HG03139 (cell line): ENCODE data around the gene ITPR3.
"Not testable (repeated sequence)": the region's sequence is repeated elsewhere in the genome, so short reads cannot be mapped to it uniquely, and the experiment has no call there.

Experiments used
- ATAC-seq: cut with Tn5 transposase; IDR thresholded peaks from one replicate; pipeline ENCODE4 v1.9.1; 2021; ENCODE audit not compliant: unreplicated experiment

The ITPR3 gene

DNA sequence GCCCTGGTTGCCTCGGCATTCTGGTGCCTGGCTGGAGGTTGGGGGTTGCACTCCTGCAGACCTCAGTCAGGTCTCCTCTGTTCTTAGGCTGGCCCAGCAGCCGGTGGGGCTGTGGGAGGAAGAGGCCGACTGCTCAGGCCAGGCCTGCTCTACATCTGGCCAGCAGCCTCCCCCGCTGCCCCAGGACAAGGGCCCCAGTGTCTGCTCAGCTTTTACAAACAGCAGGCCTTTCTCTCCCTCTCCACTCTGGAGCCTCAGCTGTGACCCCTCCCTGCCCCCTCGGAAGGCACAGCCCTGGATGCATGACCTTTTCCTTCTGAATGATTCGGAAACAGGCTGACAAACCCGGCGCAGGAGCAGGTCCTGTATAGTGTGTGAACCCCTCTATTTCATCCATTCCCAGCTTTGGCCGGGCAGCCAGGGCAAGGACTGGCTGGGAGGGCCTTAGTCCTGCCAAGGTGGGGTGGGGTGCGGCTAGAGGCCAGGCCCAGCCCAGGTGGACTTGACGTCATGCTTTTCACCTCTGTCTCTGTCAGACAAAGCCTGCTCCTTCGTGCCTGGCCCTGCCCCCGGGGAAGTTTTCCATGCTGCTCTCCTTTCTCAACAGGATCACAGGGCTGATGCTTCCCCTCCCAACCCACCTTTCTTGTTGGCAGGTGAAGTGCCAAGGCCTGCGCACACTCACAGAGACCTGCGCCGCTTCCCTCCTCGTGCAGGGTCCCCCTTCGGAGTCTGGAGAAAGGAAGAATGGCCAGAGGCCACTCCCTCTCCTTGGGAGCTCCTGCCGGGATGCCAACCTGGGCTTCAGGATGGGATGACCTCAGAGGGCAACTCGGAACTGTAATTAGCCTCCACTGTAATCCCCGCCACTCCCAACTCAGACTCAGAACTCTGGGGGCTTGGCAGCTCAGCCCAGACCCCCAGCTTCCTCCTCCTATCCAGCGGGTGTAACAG, 10.1 kb upstream of the ITPR3 start:
- no peak for ATAC-seq

DNA sequence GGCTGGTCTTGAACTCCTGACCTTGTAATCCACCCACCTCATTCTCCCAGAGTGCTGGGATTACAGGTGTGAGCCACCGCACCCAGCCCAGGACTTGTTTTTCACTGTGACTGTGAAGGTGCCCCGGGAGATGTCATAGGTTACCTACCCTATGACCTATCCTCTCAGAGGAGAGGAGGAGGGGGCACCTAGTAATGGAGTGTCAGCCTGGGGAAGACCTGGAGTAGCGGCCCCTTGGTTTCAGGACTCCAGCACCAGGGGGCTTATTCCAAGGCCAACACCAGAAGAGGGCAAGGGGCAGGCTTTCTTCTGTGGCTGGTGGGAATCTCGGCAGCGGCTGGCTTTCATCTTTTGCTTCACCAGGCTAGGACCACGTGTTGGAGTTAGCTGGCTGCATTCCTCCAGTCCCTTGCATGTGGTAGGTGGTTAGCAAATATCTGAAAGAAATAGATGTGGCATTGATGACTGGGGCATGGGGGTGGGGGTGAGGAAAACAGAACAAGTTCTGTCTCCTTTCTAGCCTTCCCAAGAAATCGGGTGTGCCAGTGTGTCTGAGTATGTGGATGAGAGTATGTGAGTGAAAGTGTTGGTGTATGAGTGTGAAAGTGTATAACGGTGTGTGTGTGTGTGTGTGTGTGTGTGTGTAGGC, 7.9 kb upstream of the ITPR3 start:
- ATAC-seq, result no peak

DNA sequence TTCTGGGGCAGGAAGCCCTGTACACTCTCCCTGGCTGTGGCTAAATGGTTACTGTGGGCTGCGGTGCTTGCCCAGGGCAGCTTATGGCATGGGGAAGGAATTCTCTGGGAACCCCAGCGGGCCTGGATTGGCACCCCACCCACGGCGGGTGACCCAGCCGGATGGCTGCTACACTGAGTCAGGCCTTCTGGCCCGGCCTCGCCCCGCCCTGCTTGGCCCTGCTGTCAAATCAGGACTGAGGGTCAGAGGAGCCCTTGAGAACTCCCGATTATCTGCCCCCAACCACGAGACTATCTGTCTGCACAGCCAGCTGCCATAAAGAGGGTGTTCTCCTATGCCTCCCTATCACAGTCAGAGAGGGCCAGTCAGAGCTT, 7.3 kb upstream of the ITPR3 start:
- ATAC-seq, result no peak

DNA sequence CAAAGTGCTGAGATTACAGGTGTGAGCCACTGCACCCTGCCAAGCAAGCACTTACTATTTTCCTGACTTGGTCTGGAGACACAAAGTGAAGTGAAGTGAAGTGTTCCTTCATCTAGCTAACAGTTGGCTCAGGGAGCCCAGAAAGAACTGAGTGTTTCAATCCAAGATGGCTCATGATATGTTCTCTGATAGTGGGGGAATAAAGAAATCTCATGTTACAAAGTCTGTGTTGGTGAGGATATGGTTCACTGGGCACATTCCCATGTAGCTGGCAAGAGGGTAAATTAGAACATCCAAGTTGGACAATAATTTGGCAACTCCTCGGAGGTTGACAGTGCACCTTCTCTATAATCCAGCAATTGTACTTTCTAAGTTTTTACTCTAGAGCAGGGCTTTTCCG, 5.0 kb upstream of the ITPR3 start:
- ATAC-seq, result no peak

DNA sequence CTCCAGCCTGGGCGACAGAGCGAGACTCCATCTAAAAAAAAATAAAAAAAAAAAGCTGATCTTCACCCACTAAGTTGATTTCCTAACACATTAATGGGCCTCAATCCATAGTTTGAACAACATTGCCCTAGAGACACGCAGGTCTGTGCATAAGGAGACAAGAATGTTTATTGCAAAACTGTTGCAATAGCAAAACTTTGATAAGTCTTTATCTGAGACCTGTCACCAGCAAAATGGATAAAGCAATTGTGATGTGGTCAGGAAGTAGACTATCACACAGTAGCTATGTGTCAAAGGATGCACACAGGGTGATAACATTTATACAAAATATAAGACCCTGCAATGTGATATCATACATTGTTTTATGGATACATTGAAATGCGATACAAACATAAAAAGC, 4.2 kb upstream of the ITPR3 start:
- ATAC-seq, result no peak

DNA sequence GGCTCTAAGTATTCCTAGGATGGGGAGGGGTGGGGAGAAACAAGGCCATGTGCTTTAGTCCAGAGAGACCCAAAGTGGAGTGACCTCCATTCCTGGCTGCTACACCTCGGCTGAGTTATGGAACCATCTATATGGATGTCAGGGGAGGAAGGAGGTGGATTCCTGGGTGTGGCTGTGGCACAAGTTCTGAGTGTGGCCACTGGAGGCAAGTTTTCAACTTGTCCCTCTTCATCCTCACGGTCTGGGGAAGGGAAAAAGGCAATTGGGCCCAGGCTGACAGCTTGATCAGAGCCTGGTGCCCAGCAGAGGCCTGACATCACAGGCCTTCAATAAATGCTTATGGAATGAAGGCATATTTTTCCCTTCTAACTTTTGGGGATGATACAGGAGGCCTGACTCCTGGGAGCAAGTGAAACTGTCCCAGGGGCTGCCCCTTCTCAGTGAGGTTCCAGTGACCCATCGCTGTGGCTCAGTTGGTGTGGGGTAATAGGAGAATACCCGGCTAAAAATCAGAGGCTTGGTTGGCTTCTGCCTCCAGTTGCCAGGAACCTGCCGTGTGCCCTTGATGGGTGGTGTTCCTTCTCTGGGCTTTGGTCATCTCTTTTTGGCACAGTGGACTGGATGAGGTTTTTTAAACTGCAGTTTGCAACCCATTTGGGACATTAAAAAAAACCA, 1.8 kb upstream of the ITPR3 start:
- no peak for ATAC-seq

DNA sequence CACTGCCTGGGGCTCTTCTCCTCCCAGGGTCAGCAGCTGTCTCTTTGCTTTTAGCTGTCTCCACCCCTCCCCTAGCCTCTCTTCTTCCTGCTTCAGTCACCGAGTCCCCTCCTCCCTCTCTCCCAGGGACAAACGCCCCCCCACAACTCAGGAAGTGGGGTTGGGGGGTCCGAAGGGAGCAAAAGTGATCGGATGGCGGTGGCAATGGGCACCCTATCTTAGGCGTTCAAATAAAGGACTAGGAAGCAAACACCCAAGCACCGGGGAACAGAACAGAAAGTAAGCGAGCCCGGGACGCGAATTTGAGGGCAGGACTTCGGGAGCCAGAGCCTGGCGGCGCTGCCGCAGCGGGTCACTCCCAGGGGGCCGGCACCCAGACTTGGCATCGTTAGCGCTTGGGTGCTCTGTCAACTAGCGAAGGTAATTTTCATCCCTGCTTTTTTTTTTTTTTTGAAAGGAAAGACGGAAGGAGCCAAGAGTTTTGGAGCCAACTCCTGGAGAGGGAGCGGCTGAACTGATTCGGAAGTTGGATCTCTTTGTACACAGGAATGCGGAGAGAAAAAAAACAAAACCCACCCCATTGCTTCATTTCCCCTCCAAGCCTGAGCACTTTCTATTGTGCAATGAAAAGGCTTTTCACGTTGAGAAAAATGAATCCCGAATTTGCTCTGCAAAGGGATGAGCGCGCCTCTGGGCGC, 815 bp upstream of the ITPR3 start:
- no peak for ATAC-seq

DNA sequence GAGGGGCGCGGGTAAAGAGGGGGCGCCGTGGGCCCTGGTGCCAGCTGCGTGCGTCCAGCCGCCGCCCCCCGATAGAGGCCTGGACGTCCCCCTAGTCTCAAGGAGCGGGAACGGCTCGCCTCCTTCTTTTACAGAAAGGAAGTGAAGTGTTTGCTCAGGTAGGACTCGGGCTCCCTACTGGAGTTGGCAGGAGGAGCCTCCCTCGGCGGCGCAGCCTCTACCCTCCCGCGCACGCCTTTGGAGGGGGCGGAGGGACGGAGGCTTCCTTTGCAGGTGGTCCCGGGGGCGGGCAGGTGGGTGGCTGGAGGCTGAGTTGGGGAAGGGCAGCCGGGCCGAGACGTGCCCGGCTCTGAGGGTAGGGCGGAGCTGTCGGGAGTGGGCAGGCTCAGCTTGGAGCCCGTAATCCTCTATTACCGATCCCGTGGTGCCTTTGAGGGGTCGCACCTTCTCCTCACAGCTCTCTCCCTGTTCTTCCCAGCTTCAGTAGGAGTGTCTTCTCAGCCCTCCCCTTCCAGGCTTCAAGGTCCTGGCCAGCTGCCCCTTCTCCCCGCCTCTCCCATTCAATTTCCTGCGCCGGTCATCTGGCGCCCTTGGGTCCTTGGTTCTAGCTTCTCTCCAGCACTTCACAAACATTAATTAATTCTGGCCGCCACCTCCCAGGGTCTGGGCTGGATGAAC, 728 bp downstream of the ITPR3 start:
- ATAC-seq, result no peak

DNA sequence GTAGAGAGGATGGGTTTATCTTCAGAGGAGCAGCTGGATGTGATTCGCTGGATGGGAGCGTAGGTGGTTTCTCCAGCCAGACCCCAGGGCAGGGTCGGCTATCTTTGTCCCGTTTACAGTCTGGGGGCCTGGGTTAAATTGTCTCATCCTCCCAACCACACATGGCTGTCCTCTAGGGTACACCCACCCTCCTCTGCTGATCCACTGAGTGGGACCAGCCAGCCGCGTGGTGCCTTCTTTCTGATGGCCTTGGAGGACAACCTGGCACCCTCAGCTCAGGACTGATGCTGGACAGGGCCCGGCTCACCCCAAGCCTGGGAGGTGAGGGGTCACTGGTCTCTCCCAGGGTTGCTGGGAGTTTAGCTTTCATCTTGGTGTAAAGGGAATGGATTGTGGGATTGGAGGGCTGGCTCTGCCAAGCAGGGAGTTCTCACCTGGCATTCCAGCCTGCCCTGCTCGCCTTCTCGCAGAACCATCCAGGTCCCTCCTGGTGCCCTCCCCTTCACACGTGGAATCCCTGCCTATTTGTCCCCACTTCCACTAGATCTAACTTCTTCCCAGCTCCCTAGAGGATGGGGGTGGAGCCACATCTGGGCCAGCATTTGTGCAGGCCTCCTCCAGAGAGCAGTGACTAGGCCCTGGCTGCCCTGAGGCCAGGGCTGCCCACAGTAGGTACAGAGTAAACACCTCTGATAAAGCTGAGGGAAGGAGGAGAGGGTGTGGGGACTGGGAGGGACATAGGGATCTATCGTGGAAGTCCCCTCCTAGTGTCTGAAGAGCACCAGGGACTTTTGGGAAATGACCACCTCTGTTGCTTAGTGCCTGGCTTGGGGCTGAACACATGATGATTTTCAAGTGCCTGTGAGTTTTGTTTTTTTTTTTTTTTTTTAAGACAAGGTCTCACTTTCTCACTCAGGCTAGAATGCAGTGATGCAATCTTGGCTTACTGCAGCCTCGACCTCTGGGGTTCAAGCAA, 1.6 kb downstream of the ITPR3 start:
- no peak for ATAC-seq

DNA sequence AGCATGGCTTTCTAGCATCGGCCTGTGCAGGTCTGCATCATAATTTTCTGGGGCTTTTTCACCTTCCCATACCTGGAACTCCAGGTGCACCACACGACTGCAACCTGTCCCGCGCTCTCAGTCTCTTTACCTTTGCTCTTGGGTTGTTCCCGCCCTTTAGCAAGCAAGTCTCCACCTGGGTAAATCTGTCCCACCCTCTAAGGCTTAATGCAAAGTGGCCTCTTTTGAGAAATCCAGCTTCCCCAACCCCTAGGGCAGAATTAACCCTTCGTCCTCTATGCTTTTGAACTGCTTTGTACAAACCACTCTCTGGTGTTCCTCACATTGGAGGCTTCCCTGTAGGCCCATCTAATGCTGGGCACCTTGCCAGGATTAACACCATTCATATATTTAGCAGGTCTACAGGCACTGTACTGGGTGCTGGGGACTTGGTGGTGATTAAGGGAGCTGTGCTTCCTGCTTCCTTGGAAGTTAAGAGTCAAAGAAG, 2.8 kb downstream of the ITPR3 start:
- no peak for ATAC-seq

DNA sequence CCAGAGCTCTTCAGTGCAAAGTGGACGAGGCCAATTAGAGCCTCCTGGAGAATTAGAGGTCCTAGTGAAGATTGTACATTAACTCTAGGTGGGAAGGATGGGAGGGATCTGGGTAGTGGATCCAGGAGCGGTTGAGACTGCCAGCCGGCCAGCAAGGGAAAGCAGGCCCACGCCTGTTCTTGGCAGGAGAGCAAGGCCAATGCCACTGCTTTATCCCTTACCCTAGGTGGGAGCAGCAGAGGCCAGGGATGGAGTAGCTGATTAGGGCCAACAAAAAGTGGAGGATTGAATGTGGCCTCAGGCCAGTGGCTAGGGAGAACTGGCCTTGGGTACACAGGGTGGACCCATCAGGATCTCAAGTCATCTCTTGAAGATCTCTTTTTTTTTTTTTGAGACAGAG, 3.7 kb downstream of the ITPR3 start:
- ATAC-seq, result no peak

DNA sequence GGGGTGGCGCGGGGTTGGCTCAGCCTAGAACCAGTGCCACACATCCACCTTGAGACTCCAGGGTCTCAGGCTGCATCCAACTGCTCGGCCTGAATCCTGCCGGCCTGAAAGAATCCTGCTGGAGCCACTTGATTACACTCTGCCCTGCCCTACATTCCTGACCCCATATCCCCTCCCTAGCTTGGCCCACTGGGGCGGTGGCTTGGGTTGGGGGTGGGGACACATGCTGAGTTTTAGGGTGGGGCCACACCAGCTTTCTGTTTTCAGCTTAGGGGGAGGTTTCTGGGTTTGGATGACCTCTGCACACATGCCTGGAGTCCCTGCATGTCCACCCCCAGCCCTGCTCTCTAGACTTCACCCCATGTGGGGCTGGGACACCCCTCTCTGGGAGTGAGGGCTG, 6.8 kb downstream of the ITPR3 start:
- ATAC-seq, result no peak

DNA sequence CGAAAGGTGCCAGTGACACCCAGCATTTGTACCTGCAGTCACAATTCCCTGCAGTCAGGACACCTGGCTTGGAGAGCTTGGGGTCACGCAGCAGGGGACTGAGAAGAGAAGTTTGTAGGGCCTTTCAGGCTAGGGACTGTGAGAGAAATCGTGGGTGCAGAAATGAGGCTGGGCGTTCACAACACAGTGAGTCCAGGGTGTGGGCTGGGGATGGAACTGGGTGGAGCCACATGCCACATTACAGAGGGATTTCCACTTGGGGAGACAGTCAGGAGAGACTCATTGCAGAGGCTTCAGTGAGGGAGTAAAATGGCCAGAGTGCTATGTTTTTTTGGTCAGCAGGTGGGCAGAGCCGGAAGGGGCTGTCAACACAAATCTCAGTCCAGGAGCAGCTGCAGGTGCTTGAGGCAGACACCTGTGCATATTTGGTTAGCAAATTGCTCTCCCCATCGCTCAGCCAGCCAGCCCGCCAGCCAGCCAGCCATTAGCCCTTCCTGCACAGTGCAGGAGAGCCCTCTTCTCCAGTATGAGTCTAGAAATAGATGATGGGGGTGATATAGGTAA, 7.4 kb downstream of the ITPR3 start:
- ATAC-seq, result no peak

DNA sequence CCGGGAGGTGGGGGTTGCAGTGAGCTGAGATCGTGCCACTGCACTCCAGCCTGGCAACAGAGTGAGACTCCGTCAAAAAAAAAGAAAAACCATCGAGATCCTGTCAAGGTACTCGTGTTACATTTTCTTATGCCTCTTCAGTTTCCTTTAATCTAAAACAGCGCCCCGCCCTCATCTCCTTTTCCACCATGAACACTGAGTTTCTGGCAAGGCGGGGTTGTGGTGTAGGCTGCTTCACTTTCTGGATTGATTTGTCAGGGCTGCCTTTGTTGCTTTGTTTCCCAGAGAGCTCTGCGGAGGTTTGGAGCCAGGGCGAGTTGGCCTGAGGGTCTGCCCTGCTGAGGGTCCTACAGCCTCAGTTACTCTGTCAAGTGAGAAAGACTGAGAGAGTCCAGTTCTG, 8.9 kb downstream of the ITPR3 start:
- ATAC-seq, result no peak

DNA sequence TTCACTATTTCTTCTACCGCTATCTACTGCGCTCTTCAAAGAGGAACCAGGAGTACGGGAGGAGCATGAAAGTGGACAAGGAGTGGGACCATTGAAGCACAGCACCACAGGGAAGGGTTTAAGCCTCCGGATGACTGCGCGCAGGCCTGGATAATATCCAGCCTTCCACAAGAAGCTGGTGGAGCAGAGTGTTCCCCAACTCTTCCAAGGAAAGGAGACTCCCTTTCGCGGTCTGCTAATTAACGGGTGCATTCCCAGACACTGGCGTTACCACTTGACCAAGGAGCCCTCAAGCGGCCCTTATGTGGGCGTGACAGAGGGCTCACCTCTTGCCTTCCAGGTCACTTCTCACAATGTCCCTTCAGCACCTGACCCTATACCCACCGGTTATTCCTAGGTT, 10.4 kb downstream of the ITPR3 start:
- ATAC-seq, result not testable (repeated sequence)

DNA sequence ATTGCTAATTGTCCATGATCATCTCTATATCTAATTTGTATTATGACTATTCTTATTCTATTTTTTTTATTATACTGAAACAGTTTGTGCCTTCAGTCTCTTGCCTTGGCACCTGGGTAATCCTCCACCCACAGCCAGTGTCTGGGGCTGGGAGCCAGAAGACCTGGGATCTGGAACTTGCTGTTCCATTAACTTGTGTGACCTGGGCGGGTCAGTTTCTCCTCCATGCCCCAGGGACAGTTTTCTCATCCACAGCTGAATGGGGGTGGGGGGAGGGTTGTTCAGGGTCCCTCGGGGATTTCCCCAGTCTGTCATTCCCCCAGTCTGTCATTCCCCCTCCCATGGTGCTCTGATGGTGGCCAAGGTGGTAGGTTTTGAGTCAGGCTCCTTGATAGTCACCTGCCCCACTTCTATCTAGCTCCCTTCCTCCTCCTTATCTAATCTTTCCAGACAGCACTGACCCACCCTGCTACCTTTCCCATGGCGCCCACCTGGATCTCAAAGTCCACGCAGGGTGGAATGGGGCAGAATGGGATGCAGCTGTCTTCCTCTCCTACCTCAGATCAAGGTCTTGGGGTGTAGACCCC, 10.9 kb downstream of the ITPR3 start:
- ATAC-seq, result no peak

DNA sequence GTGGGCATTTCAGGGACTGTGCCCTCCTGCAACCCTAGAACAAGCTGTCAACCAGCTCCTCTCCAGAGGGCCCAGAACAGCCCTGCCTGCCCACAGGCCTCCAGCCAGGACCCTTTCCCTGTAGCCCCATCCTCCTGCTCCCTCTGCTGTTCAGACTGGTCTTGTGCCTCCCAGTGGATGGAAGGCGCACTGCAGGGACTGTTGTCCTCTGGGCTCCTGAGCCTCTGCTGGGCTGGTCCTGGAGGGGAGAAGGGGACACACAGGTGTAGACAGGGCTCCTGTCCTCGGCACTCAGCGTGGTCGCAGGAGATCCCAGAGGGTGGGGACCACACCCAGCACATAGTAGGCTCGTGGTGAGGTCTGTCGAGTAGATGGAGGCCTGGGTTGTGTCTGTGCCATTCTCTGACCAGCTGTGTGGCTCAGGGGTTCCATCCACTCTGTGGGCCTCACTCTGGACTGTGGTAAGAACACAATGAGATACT, 11.5 kb downstream of the ITPR3 start:
- ATAC-seq, result no peak

DNA sequence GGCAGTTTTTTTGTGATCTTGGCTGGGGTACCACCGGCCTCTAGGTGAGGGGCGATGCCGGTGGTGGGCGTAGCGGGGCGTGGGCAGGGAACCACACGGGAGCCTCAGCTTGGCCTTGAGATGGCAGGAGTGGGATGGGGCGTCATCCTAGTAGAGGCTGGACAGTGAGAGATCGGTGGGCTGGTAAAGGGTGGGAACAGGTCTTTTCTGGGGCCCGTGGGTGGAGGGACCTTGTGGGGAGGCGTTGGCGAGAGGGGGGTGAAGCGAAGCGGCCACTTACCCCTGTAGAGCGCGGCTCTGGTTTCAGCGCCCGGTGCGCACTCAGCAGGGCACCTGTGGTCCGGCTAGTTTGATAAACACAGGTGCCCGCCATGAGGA, 12.0 kb downstream of the ITPR3 start:
- ATAC-seq, result no peak
